Ramos (cell line): ENCODE measurements around the gene EDA.
"Not testable (repeated sequence)": the region's sequence is repeated elsewhere in the genome, so short reads cannot be mapped to it uniquely, and the experiment has no call there.

Experiments used
- in situ Hi-C: fragments of 300-500 bp; cut with MboI; formaldehyde crosslinking; loops from one replicate; pipeline ENCODE4 v1.14.3; 2022; ENCODE audit warnings: low sequenced_read_pairs; ENCODE audit not compliant: unreplicated experiment

EDA gene

DNA sequence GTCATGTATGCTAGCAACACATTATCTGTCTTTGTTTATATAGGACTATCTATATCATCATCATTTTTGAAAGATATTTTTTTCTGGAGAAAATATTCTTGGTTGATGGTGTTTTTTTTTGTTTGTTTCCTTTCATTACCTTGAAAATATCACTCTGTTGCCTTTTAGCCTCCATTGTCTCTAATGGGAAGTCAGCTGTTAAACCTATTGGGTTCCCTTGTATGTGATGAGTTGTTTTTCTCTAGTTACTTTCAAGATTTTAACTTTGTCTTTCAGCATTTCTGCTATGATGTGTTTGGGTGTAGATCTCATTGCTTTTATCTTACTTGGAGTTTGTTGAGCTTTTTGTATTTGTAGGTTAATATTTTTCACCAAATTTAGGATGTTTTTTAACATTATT, 124.4 kb downstream of the EDA start:
- in situ Hi-C loops, result no loop called here

DNA sequence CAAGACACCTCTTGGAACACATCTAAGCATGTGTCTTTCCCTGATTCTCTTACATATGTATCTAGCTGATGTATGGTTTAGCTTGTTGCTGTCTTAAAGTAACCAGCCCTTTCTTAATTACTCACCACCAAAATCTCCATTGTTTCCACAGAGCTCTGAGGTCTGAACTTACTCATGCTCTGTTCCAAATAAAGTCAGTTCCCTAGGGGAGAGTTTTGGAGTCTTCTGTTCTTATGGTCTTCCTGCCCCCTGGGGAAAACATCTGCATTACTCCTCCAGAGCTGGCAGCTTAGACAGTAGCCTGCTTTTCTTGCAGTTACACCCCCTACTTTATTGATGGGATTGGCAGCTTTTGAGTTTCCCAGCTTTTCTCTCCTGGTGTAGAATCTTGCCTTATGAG, 125.8 kb downstream of the EDA start:
- in situ Hi-C loops, result no loop called here

DNA sequence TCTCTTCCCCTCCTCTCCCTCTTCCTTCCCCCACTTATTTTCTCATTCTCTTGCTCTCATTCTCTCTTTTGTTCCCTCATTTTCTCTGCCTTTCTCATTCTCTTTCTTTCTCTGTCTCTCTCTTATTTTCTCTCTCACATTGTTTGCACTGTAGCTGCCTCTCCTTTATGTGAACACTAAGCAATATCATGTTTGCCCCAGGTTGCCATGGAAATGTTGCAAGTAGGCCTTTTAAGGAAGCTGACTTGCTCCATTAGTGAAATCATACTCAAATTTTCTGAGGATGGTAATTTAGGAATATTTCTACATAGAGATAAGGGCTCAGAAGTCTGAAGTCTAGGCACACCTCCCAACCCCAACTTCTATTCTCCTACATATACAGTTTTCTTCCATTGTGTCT, 130.1 kb downstream of the EDA start:
- in situ Hi-C loops, result no loop called here

DNA sequence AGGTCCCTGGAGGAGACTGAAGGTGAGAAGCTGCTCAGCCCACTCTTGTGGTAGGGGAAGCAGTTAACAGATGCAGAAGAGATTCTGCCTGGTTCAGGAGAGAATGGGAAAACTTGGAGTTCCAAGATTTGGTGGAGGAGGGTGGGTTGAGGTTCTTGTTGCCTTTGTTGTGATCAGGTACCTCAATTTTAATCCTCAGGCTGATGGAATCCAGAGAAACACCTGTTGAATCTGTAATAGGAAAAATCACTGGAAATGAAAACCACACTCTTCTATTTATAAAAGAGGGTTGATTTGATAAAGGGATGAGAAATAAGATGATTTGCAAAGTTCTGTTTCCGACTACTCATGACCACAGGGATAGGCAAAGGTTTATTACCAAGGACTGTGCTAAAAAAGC, 132.1 kb downstream of the EDA start:
- in situ Hi-C loops, result no loop called here

DNA sequence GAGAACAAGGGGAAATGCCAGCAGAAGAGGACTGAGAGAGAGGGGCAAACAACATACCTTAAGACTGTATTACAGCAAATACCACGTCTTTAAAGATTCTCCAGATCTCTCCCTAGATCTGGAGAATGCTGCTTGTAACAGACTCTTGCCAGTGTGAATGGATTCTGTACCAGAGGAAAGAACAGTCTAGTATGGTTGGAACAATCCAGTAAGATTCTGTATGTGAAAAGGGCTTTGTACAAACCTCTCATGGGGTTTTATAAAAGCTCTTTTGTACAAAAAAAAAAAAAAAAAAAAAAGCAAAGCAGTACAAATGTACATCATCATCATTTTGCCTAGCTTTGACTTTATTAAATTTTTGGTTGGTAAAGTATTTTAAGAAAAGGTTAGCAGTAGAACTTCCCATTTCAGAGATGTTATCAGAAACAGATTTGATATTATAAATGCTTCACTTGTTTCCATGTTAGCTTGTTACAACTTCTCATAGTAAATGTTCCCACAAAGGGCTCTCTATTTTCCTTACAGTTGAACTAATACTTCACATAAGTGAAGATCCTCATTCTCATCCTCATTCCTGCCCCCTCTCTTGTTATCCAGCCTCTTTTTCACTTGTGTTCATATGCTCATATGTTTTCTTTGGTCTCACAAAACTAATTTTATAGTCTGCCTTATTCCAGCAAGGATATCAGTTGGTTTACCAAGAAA, 144.2 kb downstream of the EDA start:
- in situ Hi-C loops, result no loop called here

DNA sequence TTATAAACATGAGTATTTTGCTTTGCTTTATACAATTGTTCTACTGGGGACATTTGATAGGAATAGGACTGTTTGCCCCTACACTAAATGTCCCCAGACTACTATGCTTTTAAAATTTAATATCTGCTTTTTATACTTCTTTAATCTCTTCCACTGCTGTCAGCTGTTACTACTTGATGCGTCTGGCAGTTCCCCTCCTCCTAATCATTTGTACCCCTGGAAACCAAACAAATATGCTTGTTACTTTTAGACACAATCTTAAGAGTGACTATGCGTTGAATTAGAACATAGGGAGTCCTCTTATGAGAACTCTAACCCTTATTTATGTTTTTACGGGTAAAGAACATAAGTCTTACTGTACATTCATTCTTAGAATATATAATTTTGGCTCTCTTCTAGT, 145.7 kb downstream of the EDA start:
- in situ Hi-C loops, result no loop called here

DNA sequence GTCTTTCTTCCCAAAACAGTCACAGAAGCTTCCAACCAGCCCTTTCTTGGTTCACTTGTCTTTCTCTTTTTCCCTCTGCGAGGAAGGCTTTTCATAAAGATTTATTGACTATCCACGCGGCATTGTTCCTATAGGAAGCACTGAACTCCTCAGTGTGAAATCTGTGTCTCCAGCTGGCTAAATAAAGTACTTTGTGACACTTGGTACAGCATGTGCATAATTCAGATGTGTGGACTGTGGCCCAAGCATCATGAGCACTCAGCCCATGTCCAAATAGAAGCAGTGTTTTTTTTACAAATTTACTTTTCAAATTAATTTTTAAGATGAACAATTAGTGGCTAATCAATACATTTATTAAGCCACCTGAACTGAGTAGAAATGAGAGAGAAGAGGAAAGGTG, 146.4 kb downstream of the EDA start:
- in situ Hi-C loops, result no loop called here

DNA sequence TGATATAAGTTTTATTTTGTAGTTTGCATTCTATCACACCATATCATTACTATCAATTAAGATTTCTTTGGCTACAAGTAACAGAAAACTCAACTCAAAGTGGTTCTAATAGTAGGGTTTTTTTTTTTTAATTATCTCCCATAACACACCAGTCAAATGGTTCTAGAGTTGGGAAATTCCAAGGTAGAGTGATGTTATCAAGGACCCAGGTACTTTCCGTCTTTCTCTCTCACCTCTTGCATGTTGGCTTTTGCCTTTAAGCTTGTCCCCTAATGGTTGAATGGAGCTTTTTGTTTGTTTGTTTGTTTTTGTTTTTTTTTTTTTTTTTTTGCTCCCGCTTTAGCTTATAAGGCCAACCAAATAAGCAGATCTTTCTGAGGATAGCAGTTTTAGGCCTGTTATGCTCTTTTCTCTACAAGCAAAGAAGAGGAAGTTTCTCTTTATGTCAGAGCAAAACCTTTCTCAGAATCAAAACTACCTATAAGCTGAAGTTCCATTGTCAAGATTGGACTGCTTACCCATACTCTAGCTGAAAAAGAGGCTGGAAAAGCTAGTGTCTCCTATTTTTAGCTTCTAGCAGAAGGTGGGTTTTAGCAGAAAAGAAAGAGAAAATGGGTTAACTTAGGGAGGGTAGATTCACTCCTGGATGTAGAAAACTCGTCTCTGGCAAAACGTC, 177.5 kb downstream of the EDA start:
- in situ Hi-C loops, result no loop called here

DNA sequence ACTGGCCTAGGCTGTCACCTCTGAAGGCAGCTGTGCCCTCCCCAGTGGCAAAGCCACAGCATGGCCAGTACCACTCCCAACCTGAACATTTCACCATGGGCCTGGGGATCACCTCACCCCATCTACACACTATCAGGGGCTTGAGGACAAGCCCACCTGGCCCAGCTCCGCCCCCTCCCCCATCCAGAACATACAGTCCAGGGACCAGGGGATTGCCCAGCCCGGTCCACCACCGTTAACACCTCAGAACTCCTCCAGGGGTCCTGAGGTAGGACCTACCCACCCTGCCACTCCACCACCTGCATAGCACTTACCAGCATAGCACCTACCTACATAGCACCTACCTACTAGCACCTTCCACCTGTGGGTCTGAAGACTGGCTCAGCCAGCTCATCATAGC, 179.8 kb downstream of the EDA start:
- in situ Hi-C loops, result no loop called here

DNA sequence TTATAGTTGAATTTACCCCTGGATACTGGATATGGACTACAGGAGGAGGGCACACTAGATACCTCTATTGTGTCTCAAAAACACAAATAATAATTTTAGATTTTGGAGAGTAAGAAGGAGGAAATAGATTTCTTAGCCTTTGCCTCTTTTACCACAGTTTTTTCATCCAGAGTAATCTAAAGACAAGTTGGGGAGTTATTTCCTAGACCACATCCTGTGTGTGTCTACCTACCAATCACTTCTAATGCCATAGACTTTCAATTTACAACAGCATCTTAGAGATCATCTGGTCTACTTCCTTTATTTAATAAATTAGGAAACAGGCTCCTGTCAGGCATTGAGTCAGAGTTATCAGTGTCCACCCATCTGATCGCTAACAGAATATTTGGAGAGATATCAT, 191.5 kb downstream of the EDA start:
- in situ Hi-C loops, result no loop called here

DNA sequence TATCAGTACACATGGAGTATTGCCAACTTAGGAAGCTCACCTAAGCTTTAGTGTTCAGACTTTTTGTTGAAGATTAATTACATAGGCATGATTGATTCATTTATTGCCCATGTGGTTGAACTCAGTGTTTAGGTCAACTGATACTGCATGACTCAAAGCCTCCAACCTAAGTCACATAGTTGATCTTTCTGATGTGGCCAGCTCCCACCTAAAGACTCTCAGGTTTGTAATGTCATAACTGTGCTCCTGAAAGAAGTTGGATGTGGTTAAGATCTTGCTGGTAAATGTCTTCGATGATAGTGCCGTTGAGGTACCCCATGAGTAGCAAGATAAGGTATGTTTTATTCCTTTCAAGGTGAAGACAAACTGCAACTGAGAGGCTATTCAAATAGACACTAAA, 192.5 kb downstream of the EDA start:
- in situ Hi-C loops, result no loop called here

DNA sequence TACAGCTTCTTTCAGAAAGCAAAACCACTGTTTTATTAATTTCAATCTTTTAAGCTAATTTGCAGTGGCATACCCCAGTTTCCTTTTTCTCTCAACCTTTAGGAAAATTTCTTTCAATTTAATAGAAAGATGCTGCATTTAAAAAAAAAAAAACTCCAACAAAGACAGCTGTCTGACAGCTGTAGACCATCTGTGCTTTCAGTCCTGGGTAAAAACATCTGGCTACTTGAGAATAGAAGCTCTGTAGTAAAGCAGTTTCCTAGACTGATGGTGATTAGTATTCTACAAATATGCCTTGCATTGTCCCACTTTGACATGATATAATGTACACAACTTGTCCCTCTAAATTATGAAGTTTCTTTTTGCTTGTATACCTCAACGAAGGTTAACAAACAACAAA, 197.8 kb downstream of the EDA start:
- in situ Hi-C loops, result no loop called here

DNA sequence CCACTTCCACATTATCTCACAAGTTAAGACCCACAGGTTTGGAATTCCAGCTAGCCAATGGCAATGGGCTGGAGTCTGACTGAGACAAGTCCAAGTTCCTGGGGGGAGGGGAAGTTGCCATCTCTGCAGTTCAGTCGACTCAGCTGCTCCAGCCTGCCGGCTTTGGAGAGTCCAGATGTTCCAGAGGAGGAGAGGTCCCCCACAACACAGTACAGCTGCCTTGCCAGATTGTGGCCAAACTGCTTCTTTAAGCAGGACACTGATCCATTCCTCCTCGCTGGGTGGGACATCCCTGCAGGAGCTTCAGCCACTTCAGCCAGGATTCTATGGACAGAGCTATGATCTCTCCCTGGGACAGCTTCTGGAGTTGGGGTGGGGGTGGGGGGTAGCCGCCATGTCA, 199.2 kb downstream of the EDA start:
- in situ Hi-C loops, result no loop called here

DNA sequence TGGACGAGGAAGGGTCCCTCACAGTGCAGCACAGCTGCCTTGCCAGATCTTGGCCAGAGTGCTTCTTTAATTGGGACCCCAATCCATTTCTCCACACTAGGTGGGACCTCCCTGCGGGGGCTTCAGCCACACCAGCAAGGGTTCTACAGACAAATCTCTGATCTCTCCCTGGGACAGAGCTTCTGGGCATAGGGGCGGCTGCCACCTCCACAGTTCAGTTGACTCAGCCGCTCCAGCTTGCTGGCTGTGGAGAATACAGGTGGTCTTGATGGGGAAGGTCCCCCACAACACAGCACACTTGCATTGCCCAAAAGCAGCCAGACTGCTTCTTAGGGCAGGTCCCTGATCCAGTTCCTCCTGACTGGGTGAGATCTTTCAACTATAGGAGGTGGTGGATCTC, 199.6 kb downstream of the EDA start:
- in situ Hi-C loops, result no loop called here

DNA sequence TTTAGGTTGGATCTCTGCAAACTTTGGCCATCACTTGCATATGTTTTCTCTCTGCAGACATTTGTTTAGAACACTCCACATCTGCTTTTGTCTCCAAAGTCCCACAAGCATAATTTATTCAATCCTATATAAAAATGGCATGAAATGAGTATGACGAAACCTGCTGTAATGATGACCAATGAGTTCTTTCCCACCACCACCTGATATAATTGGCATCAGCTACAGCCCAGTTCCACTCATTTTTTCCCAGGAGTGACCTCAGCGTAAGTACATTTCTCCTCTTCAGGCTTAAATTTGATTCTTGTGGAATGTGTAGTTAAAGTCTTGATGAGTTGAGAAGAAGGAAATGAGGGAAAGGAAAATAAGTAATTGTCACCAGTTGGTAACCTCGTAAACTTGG, 228.7 kb downstream of the EDA start:
- in situ Hi-C loops, result no loop called here

DNA sequence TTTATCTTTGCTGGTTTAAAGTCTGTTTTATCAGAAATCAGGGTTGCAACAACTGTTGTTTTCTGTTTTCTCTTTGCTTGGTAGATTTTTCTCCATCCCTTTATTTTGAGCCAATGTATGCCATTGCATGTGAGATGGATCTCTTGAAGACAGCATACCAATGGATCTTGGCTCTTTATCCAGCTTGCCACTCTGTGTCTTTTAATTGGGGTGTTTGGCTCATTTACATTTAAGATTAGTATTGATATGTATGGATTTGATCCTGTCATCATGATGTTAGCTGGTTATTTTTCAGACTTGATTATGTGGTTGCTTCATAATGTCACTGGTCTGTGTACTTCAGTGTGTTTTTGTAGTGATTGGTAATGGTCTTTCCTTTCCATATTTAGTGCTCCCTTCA, 244.1 kb downstream of the EDA start:
- in situ Hi-C loops, result not testable (repeated sequence)

DNA sequence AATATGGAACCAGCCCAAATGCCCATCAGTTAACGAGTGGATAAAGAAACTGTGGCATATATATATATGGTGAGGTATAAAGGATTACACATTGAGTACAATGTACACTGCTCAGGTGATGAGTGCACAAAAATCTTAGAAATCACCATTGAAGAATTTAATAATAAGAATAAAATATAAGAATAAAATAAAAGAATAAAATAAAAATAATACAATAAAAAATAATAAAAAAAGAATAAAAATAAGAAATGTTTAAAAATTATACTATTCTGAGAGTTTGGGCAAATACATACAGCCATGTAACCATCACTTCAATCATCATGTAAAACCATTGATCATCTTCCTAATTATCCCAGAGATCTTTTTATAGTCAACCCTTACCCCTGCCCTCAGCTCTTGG, 260.3 kb downstream of the EDA start:
- in situ Hi-C loops, result no loop called here

DNA sequence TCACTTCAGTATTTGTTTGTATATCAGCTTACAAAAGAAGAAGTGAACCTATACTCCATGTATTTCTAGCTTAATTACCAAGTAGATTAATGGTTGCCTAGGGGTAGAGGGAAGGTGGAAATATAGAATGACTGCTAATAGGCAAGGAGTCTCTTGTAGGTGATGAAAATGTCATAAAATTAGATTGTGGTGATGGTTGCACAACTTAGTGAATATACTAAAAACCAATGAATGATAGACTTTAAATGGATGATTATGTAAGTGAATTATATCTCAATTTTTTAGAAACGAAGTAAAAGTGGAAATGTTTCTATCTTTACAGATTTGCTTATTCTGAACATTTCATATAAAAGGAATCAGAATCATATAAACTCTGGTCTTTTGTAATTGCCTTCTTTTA, 268.3 kb downstream of the EDA start:
- in situ Hi-C loops, result no loop called here

DNA sequence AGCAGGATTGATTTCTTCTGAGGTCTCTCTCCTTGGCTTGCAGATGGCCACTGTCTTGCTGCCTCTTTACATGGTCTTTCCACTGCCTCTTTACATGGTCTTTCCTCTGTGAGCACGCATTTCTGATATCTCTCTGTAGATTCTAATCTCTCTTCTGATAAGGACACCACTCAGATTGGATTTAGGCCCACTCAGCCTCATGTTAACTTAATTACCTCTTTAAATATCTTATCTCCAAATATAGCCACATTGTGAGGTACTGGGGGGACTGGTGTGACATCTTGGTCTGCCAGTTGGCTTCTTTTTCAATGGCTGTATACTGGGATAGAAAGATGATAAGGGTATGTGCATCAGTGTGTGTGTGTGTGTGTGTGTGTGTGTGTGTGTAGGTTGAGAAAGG, 280.1 kb downstream of the EDA start:
- in situ Hi-C loops, result no loop called here

DNA sequence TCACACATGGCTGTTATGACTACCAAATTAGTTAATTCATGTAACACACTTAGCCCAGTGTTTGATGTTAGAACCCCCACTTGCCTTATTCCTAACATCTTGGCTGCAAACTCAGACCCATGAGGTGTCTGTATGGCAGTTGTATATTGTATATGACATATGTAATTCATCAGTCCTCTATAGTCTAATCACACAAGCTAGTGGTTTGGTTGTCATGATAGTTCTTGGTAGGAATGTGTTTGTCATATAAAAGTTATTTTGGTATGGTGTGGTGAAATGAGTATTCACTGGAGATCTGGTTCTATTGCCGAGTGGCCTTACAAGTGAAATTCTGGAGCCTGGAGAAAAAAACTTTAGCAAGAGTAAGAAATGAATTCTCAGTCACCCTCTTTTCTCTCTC, 284.6 kb downstream of the EDA start:
- in situ Hi-C loops, result no loop called here

DNA sequence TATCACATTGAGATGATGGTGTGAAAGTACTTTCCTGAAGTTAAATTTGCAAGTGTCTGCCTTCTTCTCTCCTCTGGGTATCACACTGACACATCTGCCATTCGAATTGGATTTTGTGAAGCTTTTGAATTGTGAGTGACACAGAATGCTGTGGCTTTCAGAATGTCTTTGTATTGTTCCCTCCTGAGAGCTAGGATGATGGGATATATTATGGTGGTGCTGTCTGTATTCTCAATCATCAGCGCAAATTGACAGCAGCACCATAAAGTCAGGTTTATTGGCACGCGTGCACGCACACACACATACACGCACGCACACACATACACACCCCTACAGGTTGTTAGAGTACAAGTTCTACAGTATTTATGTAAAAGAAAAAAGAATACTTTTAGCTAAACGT, 290.5 kb downstream of the EDA start:
- in situ Hi-C loops, result no loop called here

DNA sequence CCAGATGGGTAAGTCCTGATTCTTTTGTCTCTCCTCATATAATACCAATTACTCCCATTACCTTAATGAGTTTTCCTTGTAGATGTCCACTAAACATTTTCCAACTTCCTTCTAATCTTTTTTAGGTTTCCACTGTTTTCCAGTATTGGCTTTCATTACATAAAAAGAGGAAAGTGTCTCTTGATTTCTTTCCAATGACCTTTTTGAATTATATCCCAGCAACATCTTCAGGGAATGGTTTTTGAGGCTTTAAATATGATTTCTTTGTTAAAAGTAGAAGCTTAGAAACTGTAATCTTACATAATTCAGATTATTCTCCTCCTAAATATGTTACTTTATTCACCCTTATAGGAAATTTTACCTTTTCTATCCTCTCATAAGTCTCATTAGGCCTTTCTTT, 298.9 kb downstream of the EDA start:
- in situ Hi-C loops, result no loop called here
